Measurements from ENCODE around the gene THSD1.

Gene THSD1, protein sequence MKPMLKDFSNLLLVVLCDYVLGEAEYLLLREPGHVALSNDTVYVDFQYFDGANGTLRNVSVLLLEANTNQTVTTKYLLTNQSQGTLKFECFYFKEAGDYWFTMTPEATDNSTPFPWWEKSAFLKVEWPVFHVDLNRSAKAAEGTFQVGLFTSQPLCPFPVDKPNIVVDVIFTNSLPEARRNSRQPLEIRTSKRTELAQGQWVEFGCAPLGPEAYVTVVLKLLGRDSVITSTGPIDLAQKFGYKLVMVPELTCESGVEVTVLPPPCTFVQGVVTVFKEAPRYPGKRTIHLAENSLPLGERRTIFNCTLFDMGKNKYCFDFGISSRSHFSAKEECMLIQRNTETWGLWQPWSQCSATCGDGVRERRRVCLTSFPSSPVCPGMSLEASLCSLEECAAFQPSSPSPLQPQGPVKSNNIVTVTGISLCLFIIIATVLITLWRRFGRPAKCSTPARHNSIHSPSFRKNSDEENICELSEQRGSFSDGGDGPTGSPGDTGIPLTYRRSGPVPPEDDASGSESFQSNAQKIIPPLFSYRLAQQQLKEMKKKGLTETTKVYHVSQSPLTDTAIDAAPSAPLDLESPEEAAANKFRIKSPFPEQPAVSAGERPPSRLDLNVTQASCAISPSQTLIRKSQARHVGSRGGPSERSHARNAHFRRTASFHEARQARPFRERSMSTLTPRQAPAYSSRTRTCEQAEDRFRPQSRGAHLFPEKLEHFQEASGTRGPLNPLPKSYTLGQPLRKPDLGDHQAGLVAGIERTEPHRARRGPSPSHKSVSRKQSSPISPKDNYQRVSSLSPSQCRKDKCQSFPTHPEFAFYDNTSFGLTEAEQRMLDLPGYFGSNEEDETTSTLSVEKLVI

DNA sequence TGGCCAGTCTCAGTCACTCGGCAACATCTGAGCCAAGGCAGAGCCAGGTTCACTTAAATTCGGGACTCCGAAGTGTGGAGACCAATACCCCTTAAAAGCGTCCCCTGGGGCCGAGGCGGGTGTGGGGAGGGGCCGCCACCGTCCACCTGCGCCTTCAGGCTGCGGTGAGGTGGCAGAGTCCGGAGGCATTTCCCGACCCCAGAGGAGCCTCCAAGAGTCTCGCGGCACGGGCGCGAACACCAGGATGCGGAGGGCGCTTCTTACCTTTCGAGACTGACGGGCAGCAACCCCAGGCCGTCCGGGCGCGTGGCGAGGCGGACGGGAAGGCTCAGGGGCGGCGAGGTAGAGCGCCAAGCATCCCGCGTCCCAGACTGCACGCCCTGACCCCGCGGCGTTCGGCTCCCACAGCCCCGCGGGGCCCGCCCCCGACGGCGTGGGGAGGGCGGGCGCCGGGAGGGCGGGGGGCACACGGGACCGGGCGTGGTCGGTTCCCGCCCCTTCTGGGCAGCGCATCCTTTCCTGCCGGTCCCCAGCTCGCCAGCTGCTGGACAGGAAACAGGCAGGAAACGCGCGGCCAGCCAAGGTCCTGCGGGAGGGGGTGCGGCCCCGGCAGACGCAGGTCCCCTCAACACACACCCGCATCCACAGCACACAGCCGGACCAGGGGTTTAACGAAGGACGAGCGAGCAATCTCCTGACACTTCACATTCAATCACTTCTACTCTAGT lies at the start of gene THSD1:
THSD1 (minus strand) TSS at position 406 of the 728 bp plus-strand sequence. CDS start 3,572 bp downstream, outside the sequence.
- no peak for DNase-seq (ENCODE audit: low read depth in 2 of 2)

DNA sequence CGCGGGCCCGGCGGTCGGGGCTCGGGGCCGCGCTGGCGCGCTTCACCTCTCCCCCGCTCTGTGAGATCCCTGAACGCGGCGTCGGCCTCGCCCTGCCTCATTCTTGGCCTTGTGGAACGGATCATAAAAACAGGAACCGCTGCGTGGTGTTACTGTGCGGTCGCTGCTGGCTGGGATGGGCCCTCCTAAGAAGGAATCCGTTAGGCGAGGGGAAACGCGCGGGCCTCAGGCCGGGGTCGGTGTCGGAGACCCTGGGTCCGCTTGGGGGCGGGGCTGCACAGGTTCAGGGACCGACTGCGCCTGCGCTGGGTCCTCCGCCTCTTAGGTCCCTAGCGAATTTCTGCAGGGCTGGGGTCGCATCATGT lies 49.7 kb upstream of the THSD1 start:
- DNase-seq (ENCODE audit: low read depth in 2 of 2) = peak; percentile 34 to 73

DNA sequence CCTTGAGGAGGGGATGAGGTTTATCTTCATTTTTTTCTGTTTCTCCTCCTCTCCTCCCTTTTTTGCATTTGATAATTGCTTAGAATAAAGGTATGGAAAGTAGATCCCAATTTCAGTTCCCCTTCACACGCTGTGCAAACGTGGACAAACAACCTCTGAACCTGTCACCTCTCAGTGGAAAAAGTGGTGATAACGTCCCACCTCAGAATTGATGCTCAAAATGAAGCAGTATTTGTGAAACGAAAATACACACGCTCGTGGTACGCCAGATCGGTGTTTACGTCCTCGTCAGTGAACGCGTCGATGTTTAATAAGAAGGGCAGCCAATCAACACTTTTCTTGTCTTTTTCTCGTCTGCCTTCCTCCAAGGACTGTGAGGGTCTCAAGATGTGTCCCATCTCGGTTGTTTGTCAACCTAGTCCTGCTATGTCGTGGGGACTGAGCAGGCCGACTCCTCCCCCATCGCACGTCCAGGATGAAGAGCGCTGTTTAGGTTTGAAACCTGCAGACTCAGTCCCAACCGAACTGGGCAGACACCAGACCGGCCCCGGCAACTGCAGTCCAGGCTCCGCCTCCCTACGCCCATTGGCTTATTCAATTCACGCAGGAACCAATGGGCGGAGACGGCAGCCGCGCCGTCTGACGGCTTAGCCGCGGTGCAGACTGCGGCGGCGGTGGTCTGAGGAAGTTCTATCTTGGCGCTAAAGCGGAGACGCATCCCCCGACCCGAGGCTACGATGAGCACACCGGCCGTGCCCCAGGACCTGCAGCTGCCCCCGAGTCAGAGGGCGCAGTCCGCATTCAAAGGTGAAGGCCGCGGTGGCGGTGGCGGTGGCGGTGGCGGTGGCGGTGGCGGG lies 49.1 kb upstream of the THSD1 start, which contains the start of gene CKAP2:
CKAP2 (plus strand) TSS at position 659 of the 857 bp plus-strand sequence; CDS start at position 738, 79 bp downstream.
- peak; percentile 73 to 82 for DNase-seq (ENCODE audit: low read depth in 2 of 2)

DNA sequence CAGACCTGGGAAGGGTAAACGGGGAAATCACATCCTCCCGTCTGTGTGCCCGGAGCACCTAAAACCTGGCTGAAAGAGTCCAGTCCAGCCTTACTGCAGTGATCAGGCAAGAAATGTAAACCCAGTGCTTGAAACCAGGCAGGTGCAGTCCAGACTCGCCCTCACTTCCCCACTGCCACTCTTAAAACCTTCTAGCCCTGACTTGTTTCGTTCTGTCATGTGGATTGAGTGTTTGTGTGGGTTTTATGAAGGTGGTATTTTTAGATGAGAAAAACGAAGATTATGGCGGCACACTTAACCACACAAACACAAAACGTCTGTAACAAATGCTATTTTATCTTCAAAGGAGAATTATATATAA lies 48.5 kb upstream of the THSD1 start:
- no peak for DNase-seq (ENCODE audit: low read depth in 2 of 2)

DNA sequence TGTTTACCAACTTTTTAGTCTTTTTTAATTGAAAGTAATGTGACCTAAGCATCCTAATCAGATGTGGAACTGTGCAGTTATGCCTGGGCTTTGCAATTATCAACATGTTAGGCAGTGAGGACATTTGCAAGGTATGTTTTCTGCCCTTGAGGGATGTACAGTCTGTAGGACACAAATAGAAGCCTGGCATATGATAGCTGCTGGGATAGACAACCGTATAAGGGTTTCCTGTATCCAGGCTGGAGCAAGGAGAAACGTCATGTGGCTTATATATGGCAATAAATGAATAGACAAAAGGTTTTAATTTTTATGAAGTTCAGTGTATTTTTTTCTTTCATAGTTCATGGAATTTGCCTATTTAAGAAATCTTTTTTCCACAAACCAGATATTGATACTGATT lies 46.5 kb upstream of the THSD1 start:
- no peak for DNase-seq (ENCODE audit: low read depth in 2 of 2)

DNA sequence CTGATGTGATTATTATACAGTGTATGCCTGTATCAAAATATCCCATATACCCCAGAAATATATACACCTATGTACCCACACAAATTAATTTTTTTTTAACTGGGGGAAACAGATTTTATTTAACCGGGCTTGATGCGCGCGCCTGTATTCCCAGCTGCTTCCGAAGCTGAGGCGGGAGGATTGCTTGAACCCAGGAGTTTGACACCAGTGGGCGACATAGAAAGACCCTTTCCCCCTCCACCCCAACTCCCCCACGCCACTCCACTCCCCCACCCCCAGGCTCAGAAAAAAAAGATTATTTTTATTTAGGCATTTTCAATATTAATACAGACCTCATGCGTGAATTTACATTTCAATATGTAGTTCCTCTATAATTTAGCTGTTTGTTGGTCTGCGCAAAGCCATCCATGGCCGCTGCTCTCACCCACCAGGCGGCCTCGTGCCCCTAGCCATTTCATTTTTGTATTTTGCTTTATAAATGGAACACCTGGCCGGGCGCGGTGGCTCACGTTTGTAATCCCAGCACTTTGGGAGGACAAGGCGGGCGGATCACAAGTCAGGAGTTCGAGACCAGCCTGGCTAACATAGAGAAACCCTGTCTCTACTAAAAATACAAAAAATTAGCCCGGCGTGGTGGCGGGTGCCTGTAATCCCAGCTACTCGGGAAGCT lies 45.3 kb upstream of the THSD1 start:
- DNase-seq (ENCODE audit: low read depth in 2 of 2) = no peak

DNA sequence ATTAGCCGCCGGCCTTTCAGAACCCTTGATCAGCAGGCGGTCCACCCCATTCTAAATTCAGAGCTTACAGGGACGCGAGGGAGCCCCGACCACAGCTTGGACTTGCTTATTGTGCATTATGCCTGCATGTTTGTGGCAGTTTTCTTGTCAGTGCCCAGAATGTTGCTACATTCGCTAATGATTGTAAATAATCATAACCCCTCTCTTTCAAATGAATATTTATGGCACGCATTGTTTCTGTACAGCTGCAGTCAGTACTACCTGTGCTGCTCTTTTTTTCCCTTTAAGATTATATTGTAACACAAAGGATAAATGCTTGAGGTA lies 44.8 kb upstream of the THSD1 start:
- DNase-seq (ENCODE audit: low read depth in 2 of 2) = no peak

DNA sequence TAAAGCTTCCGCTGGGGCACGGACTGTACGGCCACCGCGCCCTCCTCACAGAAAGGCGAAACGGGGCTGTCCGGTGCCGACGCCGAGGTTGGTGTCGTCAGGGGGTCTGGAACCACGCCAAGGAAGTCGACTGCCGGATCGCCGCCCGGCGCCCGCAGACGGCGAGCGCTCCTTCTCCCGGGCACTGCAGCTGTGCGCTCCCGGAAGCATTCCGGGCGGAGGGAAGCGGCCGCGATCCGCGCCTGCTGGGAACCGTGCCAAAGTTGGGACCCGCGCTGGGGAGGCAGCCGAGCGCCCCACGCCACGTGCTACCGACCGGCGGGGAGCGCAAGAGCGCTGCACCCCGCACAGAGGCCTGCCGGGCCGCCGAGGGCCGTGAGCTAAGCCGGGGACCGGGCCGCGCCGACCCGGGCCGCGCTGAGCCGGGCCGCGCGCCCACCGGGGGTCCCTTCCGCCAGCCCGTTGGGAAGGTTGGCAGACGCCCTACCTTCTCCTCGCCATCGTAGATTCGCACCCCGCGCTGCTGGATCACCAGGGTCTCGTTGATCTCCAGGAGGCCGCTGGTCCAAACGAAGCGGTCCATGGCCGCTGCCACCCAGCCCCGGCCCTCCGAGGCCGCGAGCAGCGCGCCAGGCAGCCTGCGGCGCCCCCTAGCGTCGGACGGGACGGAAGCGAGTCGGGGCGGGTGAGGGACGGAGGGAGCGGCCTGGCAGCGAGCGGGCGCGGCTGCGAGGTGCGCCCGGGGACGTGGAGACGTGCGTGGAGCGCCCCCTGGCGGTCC lies 44.2 kb upstream of the THSD1 start, which contains the start of gene VPS36:
VPS36 (minus strand) TSS at position 623 of the 781 bp plus-strand sequence; CDS start at position 583, 40 bp downstream.
- DNase-seq (ENCODE audit: low read depth in 2 of 2) = peak; percentile 92 to 93

DNA sequence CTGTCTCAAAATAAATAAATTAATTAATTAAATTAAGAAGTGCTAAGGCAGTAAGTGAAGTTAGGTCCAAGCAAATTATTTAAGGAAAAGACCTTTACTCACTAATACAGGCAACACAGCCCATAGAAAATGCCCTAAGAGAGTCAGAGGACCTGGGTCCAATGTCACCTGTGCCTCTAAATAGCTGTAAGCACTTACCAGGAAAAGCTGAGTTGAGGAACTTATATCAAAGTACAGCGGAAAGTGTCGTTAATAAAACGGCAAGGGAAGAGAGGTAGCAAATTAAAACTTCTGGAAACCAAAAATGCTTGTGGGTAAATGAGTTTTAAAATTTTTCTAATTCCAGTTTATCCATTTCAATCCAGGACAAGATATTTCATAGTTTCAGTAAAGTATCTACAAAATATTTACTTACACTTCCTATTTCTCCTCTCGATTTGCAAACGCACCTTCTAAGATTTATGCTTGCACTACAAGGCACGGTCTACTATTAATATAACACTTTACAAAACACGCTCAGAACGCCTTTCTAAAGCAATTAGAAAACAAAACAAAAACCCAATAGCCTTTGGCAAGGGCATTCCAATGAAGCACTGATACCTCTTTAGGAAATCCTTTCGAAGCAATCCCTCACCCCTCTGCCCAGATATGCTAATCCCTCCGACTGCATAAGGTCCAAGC lies 43.5 kb upstream of the THSD1 start:
- no peak for DNase-seq (ENCODE audit: low read depth in 2 of 2)

DNA sequence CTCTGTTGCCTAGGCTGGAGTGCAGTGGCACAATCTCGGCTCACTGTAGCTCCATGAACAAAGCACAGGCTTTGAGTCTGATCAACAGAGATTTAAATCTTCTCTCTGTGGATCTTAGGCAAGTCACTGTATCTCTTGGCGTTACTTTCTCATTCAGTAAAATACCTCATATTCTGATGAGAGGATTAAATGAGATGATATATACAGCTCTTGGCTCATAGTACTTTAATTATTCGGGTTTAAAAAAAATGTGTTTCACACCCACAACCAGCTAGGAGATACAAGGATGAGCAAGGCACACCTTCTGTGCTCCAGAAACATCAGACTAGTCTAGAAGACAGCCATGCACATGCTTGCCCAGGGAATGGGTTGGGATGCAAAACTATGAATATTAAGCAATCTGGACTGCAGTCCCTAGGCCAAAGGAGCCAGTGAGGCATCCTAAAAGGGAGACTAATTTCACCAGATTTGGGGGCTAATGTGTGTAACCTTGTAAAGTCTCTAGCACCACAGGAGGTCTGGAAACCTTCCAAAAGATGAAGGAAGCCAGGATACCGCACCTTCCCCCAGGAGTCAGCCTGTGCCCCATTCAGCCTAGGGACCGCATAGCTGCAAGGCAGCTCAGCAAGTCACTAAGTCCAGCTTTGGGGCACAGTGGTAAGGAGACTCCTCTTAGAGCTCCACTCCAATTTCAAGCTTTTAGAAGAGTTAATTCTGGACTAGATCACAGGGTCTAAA lies 42.0 kb upstream of the THSD1 start:
- DNase-seq (ENCODE audit: low read depth in 2 of 2) = no peak

DNA sequence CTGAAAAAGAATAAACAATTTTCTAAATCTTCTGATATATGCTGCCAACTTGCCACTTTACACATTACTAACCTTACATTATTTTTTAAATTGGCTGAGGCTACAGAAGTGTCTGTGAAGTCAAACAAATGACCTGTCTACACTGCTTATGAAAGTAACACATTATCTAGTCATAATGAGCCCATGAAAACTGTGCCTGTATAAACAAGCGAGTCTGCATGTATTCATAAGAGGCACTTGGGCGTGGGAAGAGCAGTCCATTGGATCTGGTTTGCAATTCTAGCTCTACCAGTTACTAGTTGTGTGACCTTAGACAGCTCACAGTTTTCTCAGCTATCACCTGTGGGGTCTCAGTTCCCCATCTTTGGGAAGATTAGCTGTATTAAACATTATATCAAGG lies 41.4 kb upstream of the THSD1 start:
- no peak for DNase-seq (ENCODE audit: low read depth in 2 of 2)

DNA sequence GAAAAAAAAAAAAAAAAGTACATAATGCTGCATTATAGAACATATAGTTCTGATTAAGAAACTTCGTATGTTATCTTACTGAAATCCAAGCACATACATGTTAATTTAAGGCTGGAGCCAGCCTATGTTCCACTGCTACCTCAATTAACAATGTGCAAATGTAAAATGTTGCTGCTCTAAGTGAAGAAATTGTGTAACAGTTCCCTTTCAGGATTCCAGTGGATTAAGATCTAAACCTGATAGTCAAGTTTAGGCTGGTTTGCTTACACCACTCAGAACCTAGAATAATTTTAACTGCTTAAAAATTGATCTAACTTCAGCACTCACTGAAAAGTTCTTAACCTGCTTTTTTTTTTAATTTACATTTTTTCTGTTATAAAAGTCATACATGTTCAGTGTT lies 40.3 kb upstream of the THSD1 start:
- no peak for DNase-seq (ENCODE audit: low read depth in 2 of 2)

DNA sequence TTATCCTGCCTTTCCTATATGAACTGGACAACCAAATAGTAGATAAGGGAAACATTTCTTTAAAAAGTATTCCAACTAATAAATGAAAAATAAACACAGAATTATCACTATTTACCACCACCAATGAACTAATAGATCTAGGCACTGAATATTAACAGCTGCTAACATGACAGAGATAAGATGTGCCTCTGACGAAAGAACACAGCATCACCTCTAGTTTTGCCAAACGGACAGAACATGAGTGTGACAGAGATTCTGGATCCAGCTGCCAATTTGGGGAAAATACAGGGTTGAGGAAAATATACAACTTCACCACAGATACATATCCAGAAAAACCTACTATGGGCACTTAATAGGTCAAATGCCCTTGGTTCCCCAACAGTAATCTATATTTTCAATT lies 26.5 kb upstream of the THSD1 start:
- DNase-seq (ENCODE audit: low read depth in 2 of 2) = no peak

DNA sequence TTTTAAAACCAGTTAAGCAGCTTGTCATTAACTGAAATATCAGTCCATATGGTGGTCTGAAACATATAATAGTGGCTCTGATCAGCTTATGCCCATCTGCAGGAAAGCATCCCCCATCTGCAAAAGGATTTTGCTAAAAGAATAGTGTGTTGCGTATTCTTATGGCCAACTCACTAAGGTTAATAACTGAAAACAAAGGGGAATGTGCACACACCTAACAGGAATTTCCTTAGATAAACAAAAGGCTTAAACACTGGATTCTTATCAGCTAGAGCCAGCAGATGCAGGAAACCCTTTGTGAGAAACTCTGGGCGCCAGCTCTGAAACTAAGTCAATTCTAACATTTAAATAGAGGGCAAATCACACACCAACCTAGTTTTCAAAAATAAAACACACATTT lies 22.3 kb upstream of the THSD1 start:
- DNase-seq (ENCODE audit: low read depth in 2 of 2) = no peak

DNA sequence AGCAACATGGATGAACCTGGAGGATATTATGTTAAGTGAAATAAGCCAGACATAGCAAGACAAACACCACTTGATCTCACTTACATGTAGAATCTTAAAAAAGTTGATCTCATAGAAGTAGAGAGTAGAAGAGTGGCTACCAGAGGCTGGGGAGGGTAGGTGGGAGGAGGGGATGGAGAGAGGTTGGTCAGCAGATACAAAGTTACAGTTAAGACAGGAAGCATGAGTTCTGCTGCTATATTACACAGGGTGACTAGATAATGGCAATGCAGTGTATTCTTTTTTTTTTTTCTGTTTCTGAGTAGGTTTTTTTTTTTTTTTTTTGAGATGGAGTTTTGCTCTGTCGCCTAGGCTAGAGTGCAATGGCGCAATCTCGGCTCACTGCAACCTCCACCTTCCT lies 15.2 kb upstream of the THSD1 start:
- DNase-seq (ENCODE audit: low read depth in 2 of 2) = no peak

DNA sequence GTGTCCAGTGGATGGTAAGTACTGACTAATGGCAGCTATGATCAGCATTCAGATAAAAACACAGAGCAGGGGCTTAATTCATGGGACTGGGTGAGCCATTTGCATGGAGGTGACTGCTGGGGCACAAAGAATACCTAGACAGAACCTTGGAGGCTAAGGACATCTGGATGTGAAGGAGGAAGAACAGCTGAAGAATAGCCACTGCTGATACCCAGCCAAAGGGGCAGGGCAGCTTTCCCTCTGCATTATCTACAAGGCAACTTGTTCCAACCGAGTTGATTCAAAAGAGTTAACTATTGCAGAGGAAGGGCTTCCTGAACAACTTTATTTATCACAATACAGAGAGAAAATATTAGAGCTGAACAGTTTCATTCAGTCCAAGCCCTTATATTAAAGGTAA lies 13.1 kb upstream of the THSD1 start:
- no peak for DNase-seq (ENCODE audit: low read depth in 2 of 2)

DNA sequence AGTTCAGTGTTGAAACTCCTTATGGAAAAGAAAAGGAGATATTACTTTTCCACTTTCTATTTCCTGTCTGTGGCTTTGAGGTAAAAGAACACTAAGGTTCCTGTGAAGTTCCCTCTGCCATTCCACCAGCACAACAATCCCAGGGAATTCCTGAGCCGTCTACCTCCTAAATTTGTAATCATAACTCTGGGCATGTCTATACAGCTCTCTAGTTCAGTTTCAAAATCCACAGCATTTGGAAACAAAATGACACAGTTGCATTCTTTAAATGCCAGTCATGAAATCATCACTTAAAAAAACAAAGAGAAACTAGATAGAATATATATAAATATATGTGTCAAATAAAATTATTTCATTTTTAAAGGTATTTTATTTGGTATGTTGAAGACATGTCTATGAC lies 9.0 kb upstream of the THSD1 start:
- DNase-seq (ENCODE audit: low read depth in 2 of 2) = no peak

DNA sequence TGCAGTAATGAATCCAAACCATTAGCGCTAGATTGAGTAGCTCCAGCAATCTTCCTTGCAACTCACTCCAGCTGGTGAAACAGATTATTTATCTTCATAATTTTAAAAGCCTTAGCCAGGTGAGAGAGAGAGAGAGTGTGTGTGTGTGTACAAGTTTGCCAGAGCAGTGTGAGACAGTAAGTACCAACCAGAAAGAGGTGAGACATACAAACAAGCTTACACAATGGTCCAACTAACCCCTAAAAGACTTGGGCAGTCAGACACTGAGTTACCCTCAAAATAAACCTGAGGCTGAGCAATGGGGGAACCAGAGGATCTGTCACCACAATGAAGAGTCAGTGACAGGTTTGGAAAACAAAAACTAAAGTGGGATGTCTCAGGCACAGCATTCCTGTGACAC lies 8.1 kb upstream of the THSD1 start:
- DNase-seq (ENCODE audit: low read depth in 2 of 2) = no peak

DNA sequence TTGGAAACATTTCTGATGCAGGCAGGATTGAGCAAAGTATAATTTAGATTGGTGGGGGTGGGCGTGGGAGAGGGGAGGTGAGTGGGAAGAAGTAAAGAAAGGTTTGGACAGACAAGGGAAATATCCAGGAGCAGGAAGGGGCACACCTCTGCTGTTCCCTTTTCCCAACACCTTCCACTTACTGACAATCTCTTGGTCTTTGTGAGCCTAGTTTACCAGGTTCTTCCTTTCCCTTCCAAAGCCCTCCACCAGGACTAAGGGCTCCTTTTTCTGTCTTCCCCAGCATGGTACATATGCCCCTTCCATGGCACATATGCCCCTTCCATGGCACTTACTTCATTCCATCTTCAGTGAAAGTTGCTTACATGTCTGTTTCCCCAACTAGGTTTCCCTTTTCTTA lies 6.2 kb upstream of the THSD1 start:
- no peak for DNase-seq (ENCODE audit: low read depth in 2 of 2)
